Ovary (tissue), 9 donors: ENCODE measurements around the gene CSRP3. TPM values are rescaled to one million over a fixed set of nuclear protein-coding genes. Genes with fewer than 3 reads are reported as not detected.

Source experiments
- DNase-seq, 5 donors: peaks; one replicate each; pipeline ENCODE4 v3.0.0-alpha.2; 2019 to 2020
- H3K27ac ChIP-seq, 2 donors: fragments of 200-600 bp; one replicate each; pipeline versions ENCODE4 v1.5.1 to v1.8.0; 2019 to 2022
- H3K27me3 ChIP-seq: fragments of 200-600 bp; one replicate; pipeline ENCODE4 v1.8.0; 2022
- H3K36me3 ChIP-seq: fragments of 200-600 bp; sonication (generic); one replicate; pipeline ENCODE4 v1.5.1; 2019
- H3K4me1 ChIP-seq: one replicate; pipeline ENCODE4 v1.8.1; 2013; ENCODE audit warnings: mild to moderate bottlenecking, moderate library complexity; ENCODE audit not compliant: insufficient read depth
- H3K4me3 ChIP-seq: fragments of 200-600 bp; sonication (generic); one replicate; pipeline ENCODE4 v1.5.1; 2017
- H3K9me3 ChIP-seq, 2 donors: fragments of 200-600 bp in 1 of 2; sonication (generic) in 1 of 2; one replicate each; pipeline versions ENCODE4 v1.5.1 to v1.8.1; 2013 to 2019; ENCODE audit warnings: mild to moderate bottlenecking in 1 of 2, moderate library complexity in 1 of 2
- CTCF ChIP-seq, 3 donors: fragments of 450-650 bp in 2 of 3; fragments of 200-600 bp in 1 of 3; IDR thresholded peaks; one replicate each; pipeline versions ENCODE4 v1.5.1 to v1.8.0; 2016 to 2022; ENCODE audit warnings: antibody characterized with exemption in 3 of 3, mild to moderate bottlenecking in 1 of 3
- EP300 ChIP-seq: sonication (generic); formaldehyde crosslinking; IDR thresholded peaks from one replicate; pipeline ENCODE4 v1.6.1; 2017; ENCODE audit warnings: antibody characterized with exemption
- POLR2A ChIP-seq: fragments of 450-650 bp; IDR thresholded peaks from one replicate; pipeline ENCODE4 v1.6.1; 2017; ENCODE audit warnings: antibody characterized with exemption, mild to moderate bottlenecking, moderate library complexity
- WGBS, 3 donors: extraction: QIAGEN DNeasy Blood & Tissue Kit in 1 of 3; methylation state at CpG; one replicate each; pipeline versions ENCODE4 v1.1.5 to v1.1.7; 2013 to 2017; 5-methylcytosine and 5-hydroxymethylcytosine counted together
- intact Hi-C, 4 donors: fragments of 100-400 bp; cut with DNase I; formaldehyde crosslinking; loops; one replicate each; pipeline versions ENCODE4 v1.11.0 to v1.15.1; 2022 to 2023
- polyA plus RNA-seq, 2 donors: library from polyadenylated mRNA; stranded (reverse); fragments of 200-250 nt in 1 of 2; fragments of 350-450 nt in 1 of 2; fragmentation: Illumina TruSeq in 1 of 2; extraction: RNeasy Lipid Tissue Mini Kit (QIAGEN cat#74804) in 1 of 2; gene quantifications; one replicate each; pipeline ENCODE4 v1.2.3, GENCODE V29; 2013 to 2014
- total RNA-seq, 7 donors: library from RNA; depleted of rRNA in 2 of 7; stranded (reverse); fragments of >200 nt in 2 of 7; fragmentation: NEBNext Ultra II Directional in 3 of 7; extraction: Animal tissue kit (Norgen Biotek cat#: 25700) in 3 of 7; gene quantifications; one replicate each; pipeline versions ENCODE4 v1.1.0 to v1.2.4, GENCODE V29; 2016 to 2023
- donor health status: DM: no; HTN: no; CAD: no; lungs with moderate emphysema.
- donor health status: DM: no; HTN: no; CAD: no.
- donor health status: Bipolar disorder and iron deficiency.
- donor health status: DM: yes; HTN: yes; CAD: no.
- donor health status: DM: no; HTN: no; CAD: no.
- donor health status: DM: yes; HTN: yes; CAD: no.

Gene CSRP3
- total and polyA plus RNA-seq, 9 donors = 0.07 to 1.0 (median 0.52) TPM; not detected in 5

- H3K36me3 ChIP-seq = no peaks in the 10 kb centered on the region
- no peak for DNase-seq
- H3K27me3 ChIP-seq = no peaks in the 10 kb centered on the region
- no peak overlapping the region for H3K27ac ChIP-seq
- intact Hi-C loops = no loop called here
- H3K9me3 ChIP-seq = no peaks in the 10 kb centered on the region
- no peak overlapping the region for H3K4me3 ChIP-seq
- H3K4me1 ChIP-seq = no peaks in the 10 kb centered on the region
- WGBS, 3 donors = 33 to 64% (median 47%) methylated on average over 5 of the region's 5 CpGs
- TF ChIP-seq POLR2A = no peak
- TF ChIP-seq CTCF (IDR thresholded peaks at IDR 0.05) = no peak
- TF ChIP-seq EP300 = no peak
These were observed 14.5 kb downstream of the CSRP3 start for GRCh38 chr11:19187114-19187832.

DNA sequence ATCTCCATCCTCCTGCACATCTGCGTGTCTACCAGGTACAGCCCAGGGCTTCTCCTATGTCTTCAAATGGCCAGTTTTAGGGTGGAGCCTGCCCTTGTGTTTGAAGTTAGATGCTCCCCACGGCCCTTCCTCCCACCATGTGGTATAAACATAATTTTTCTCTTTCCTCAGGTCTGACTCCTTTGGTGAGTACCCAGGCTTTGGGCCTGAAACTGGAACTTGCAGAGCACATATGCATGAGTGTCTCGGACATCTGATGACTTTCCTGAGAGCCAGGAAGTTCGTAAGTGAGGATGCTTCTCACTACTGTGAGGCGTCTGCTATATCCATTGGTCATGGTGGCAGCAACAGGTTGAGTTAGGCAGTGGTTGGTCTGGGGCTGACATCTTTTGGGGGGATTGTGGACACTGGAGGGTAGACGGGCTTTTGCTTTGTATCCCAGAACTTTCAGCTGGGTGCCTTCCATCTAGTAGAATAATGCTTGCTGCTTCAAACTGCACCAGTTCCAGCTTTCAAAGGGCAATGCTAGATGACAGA lies 16.2 kb downstream of the CSRP3 start:
- no peak for TF ChIP-seq EP300
- TF ChIP-seq POLR2A = no peak
- TF ChIP-seq CTCF (IDR thresholded peaks at IDR 0.05) = no peak
- no peak for DNase-seq
- Histone ChIP-seq H3K27me3 (no peaks in the 10 kb centered on the region), H3K27ac (no peak overlapping the region), H3K9me3 (no peaks in the 10 kb centered on the region), H3K4me1 (no peaks in the 10 kb centered on the region), H3K36me3 (no peaks in the 10 kb centered on the region), H3K4me3 (no peak overlapping the region)
- WGBS, 3 donors = 62 to 72% (median 68%) methylated on average over 6 of the region's 6 CpGs
- intact Hi-C loops = no loop called here

- intact Hi-C loops = no loop called here
- DNase-seq = no peak
- Histone ChIP-seq H3K36me3 (no peaks in the 10 kb centered on the region), H3K4me1 (no peaks in the 10 kb centered on the region), H3K27ac (no peak overlapping the region), H3K9me3 (no peaks in the 10 kb centered on the region), H3K4me3 (no peak overlapping the region), H3K27me3 (no peaks in the 10 kb centered on the region)
- 51 to 83% (median 63%) methylated on average over 2 of the region's 2 CpGs for WGBS, 3 donors
- TF ChIP-seq POLR2A = no peak
These were observed 16.7 kb downstream of the CSRP3 start for GRCh38 chr11:19185036-19185435.

DNA sequence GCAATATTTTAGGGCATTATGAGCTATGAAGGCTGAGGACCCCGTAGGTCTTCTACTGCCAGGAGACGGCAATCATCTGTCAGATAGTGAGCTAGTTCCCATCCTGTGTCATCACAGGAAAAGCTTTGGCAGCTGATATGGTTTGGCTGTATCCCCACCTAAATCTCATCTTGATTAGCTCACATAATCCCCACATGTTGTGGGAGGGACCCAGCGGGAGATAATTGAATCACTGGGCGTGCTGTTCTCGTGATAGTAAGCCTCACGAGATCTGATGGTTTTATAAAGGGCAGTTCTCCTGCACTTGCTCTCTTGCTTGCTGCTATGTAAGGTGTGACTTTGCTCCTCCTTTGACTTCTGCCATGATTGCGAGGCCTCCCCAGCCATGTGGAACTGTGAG lies 18.1 kb downstream of the CSRP3 start:
- no peaks in the 10 kb centered on the region for H3K9me3 ChIP-seq
- H3K4me3 ChIP-seq = no peak overlapping the region
- intact Hi-C loops = no loop called here
- H3K36me3 ChIP-seq = no peaks in the 10 kb centered on the region
- 82 to 93% (median 92%) methylated on average over 7 of the region's 7 CpGs for WGBS, 3 donors
- no peak for TF ChIP-seq CTCF (IDR thresholded peaks at IDR 0.05)
- TF ChIP-seq POLR2A = no peak
- no peak for TF ChIP-seq EP300
- H3K27me3 ChIP-seq = no peaks in the 10 kb centered on the region
- DNase-seq = no peak
- no peak overlapping the region for H3K27ac ChIP-seq
- no peaks in the 10 kb centered on the region for H3K4me1 ChIP-seq

- TF ChIP-seq EP300 (no peak), CTCF (IDR thresholded peaks at IDR 0.05) (no peak), POLR2A (no peak)
- no peaks in the 10 kb centered on the region for H3K27me3 ChIP-seq
- no peak for DNase-seq
- no peaks in the 10 kb centered on the region for H3K36me3 ChIP-seq
- no peak overlapping the region for H3K27ac ChIP-seq
- intact Hi-C loops = no loop called here
- H3K4me3 ChIP-seq = no peak overlapping the region
- H3K9me3 ChIP-seq = no peaks in the 10 kb centered on the region
- WGBS, 3 donors = 69 to 78% (median 76%) methylated on average over 5 of the region's 5 CpGs
- H3K4me1 ChIP-seq = no peaks in the 10 kb centered on the region
These were observed 20.1 kb downstream of the CSRP3 start for GRCh38 chr11:19181531-19182261.
